KOPT-K1 (cell line): Measurements from ENCODE around the gene ZHX3.
"Not testable (repeated sequence)": the region's sequence is repeated elsewhere in the genome, so short reads cannot be mapped to it uniquely, and the experiment has no call there.

Experiments used
- H3K27ac ChIP-seq: fragments of 200-600 bp; sonication (generic); 2 replicates; pipeline ENCODE4 v1.5.1; 2016; ENCODE audit warnings: antibody characterized with exemption, mild to moderate bottlenecking, low read depth, low read length; ENCODE audit not compliant: poor library complexity, severe bottlenecking
- H3K36me3 ChIP-seq: fragments of 200-600 bp; sonication (generic); 2 replicates; pipeline ENCODE4 v1.5.1; 2017; ENCODE audit warnings: antibody characterized with exemption, mild to moderate bottlenecking, low read length, moderate library complexity; ENCODE audit not compliant: insufficient read depth
- H3K9me3 ChIP-seq: fragments of 200-600 bp; sonication (generic); 2 replicates; pipeline ENCODE4 v1.5.1; 2017; ENCODE audit warnings: antibody characterized with exemption, low read length, mild to moderate bottlenecking; ENCODE audit not compliant: insufficient read depth, poor library complexity, severe bottlenecking

ZHX3 gene

DNA sequence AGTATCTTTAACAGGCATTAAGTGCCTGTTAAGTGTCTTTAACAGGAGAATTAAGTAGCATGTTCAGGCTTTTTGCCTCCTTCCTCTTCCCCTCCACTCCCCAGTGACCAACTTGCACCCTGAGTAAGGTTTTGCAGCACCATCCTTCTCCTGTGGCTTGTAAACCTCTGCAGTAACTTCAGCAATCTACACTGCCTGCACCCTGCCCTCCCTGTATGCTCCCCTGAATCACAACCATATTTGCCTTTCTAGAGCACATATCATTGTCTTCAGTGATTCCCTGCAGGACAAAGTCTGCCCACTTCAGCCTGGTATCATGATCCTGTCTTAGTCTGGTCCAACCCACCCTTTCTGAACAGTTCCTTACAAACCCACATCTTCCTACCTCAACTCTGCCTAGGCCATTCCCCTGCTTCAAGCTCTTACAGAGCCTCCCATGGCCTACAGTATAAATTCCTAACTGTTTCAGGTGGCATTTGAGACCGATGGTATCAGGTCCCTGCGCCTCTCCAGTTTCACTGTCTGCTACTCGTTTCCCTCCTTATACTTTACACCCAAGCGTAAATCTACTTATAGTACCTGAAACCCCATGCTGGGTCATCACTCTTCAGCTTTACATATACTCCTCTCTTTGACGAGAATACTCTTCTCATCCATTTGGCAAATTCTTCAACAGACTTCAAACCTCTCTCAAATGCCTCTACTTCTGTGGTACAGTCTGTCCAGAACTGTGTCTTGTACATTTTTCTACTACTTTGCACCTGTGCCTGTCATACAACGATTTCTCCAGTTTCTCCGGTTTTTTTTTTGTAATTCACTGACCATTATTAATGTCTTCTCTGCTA, 69.8 kb downstream of the ZHX3 start:
- Histone ChIP-seq H3K27ac (no peak overlapping the region), H3K9me3 (no peaks in the 10 kb centered on the region), H3K36me3 (no peaks in the 10 kb centered on the region)

DNA sequence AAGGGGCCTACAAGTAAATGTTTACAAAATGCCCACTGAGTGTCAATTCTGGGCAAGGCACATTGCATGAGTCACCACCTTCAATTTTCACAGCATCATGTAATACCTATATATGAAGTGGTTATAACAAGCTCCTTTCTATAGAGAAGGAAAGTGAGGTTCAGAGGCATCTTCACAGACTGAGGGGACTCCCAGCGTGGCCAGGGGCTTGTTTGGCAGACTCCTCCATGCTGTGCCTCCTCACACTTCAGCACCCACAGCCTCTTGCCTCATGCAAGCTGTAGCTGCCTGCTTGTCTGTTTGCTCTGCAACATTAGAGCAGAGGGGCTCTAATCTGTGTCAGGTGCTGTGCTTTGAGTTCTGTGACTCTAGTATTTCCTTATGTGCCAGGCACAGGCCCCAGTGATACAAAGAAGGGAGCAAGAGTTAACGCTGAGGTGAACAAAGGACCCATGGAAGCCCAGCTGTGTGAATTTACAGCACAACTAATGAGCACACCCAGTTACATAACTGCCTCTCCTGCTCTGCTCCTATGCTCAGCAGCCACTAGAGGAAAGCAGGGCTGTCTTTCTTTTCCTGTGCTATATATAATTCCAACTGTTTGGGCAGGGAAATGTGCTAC, 72.3 kb downstream of the ZHX3 start:
- no peak overlapping the region for H3K27ac ChIP-seq
- H3K36me3 ChIP-seq: no peaks in the 10 kb centered on the region
- H3K9me3 ChIP-seq: no peaks in the 10 kb centered on the region

DNA sequence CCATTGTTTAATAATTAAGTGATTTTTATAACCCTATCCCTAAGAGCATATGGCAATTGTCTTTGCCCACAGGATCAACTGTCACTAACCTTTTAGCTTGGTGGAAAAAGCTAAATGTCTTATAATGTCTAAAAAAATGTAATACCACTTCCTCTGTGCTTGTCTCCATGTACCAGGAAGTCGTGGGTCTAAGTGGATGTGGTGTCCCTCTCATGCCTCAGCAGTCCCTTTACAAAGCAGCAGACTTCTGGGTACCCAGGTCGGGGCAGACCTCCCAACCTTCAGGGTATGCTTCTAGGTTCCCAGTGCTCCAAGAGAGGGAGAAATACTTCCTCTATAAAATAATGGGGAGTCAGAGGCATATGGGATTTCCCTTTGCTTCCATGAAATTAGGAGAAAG, 74.7 kb downstream of the ZHX3 start:
- Histone ChIP-seq H3K36me3 (no peaks in the 10 kb centered on the region), H3K27ac (peak overlapping the region; percentile 8)

DNA sequence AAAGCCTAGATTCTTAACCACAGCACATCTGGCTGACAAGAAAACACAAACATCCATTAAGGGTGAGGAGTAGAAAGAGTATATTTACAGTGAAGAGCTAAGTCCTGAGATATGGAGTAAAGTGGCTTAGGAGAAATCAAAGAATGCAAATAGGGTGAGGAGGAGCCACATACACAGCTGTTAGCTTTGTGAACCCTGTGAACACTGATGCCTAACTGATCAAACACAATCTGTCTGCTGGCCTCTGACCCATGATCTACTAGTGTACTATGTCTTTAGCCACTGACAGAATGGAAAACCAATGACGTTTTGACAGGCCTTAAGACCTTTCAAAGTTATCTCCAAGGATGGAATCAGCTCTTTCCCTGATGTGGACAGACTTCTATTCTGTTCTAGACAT, 75.2 kb downstream of the ZHX3 start:
- H3K36me3 ChIP-seq: no peaks in the 10 kb centered on the region
- H3K27ac ChIP-seq: peak overlapping the region; percentile 8
- H3K9me3 ChIP-seq: no peaks in the 10 kb centered on the region

More for the DNA sequence above, 74.7 kb downstream of the ZHX3 start:
- no peaks in the 10 kb centered on the region for H3K9me3 ChIP-seq

DNA sequence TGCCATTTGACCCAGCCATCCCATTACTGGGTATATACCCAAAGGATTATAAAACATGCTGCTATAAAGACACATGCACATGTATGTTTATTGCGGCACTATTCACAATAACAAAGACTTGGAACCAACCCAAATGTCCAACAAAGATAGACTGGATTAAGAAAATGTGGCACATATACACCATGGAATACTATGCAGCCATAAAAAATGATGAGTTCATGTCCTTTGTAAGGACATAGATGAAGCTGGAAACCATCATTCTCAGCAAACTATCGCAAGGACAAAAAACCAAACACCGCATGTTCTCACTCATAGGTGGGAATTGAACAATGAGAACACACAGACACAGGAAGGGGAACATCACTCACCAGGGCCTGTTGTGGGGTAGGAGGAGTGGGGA, 80.3 kb downstream of the ZHX3 start:
- not testable (repeated sequence) for H3K36me3 ChIP-seq, H3K9me3 ChIP-seq, H3K27ac ChIP-seq

DNA sequence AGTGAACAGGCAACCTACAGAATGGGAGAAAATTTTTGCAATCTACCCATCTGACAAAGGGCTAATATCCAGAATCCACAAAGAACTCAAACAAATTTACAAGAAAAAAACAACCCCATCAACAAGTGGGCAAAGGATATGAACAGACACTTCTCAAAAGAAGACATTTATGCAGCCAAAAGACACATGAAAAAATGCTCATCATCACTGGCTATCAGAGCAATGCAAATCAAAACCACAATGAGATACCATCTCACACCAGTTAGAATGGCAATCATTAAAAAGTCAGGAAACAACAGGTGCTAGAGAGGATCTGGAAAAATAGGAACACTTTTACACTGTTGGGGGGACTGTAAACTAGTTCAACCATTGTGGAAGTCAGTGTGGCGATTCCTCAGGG, 80.7 kb downstream of the ZHX3 start:
- H3K9me3 ChIP-seq, H3K27ac ChIP-seq, H3K36me3 ChIP-seq: not testable (repeated sequence)

DNA sequence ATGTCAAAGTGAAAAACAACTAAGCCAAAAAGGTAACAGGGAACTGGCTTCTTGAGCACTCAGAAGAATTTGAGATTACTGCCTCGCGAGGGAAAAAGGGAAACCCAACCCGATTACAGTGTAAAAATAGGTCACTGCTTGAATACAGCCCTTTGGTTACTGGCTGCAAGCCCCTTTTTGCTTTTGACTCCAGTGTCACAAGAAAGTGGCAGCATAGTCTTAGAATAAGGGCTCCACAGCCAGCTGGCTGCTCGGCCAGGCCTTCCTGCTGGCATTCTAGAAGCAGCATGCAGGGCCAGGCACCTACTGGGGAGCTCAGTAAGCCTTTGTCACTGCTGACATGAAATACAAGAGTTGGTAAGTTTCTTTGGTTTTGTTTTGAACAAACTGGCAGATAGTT, 83.0 kb downstream of the ZHX3 start:
- Histone ChIP-seq H3K27ac (no peak overlapping the region), H3K9me3 (no peaks in the 10 kb centered on the region), H3K36me3 (no peaks in the 10 kb centered on the region)

DNA sequence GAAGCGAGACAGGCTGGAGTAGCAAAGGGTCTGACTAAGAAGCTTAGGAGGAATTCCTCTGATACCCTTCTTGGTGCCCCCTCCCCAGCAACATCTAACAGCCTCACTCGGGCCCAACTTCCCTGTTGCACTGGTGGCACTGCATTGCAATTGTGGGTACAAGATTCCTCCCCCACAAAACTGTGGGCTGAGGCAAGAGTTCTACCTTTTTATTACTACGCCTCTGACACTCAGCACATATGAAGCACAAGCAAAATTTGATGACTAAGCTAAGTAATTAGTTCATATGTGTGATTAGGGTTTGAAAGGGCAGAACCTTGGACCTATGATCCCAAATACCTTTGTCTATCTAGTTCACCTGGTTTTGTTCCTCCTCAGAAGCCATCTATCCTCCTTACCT, 83.5 kb downstream of the ZHX3 start:
- H3K27ac ChIP-seq: no peak overlapping the region
- H3K36me3 ChIP-seq: no peaks in the 10 kb centered on the region

DNA sequence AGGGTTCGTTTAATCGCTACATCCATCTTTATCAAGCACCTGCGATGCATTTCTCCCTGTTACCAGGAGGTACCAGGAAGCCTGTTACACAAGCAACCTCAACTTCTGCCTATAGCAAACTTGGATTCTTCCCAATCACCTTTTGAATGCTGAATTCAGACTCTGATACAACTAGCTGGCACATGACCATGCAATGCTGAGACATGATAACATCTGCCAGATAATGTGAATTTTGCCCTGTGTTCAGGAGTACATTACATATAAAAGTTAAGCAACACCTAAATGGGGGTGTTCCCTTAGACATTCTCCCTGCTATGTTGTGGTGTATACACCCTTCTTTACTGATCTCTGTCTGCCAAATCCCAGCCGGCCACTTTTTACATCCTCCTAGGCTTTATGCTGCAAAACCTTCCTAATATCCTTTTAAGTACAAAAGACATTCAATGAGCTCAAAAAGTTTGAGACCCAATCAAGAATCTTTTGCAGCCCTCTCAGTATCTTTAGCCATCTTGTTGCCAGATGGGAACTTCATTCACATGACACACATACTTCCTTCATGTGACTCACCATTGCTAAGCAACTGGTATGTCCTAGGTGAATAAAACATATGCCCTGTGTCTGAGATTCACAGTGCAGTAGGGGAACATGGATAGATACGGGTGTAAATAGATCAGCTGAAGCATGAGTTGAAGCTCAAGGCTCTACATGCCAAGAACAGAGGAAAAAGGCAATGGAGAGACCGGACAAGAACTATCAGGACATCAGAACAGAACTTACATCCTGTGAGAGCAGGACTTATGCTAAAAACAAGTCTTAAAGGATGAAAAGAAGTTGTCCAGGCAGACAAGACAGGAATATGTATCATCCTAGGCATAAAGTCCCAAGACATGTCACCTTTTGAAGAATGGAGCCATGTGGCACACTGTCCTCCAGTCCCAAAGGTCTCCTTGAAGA, 84.3 kb downstream of the ZHX3 start:
- H3K9me3 ChIP-seq: no peaks in the 10 kb centered on the region
- no peaks in the 10 kb centered on the region for H3K36me3 ChIP-seq
- no peak overlapping the region for H3K27ac ChIP-seq

More for the DNA sequence above, 83.5 kb downstream of the ZHX3 start:
- no peaks in the 10 kb centered on the region for H3K9me3 ChIP-seq

DNA sequence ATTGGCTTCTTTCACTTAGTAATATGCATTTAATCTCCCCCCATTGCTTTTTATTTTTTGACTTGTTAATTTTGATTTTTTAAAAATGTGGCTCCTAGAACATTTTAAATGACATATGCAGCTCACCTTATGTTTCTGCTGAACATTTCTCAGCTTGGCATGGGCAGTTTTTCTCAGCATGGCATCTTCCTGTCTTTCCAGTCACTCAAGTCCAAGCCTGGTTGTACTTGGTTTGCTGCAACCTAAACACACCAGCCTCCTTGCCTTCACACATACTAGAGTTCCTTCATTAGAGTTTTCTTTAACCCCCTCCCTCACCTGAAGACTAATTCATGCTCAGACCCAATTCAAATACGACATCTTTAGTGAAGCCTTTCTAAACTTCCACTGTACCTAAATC, 86.4 kb downstream of the ZHX3 start:
- no peak overlapping the region for H3K27ac ChIP-seq
- no peaks in the 10 kb centered on the region for H3K9me3 ChIP-seq
- no peaks in the 10 kb centered on the region for H3K36me3 ChIP-seq

DNA sequence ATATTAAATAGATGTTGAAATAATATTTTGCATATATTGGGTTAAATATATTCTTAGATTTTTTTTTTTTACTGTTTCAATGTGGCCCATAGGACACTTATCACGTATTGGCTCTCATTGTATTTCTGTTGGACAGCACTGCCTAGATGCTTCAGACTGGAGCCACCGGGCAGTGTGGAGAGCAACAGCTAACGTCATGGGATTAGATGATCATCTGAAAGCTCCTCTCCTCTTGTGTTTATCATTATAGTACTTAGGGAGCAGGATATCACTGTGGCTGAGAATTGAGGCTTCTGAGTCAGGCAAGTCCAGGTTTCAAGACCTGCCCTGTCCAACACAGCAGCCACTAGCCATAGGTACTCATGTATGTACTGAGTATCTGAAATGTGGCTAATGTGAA, 87.4 kb downstream of the ZHX3 start:
- Histone ChIP-seq H3K36me3 (no peaks in the 10 kb centered on the region), H3K27ac (no peak overlapping the region), H3K9me3 (no peaks in the 10 kb centered on the region)

DNA sequence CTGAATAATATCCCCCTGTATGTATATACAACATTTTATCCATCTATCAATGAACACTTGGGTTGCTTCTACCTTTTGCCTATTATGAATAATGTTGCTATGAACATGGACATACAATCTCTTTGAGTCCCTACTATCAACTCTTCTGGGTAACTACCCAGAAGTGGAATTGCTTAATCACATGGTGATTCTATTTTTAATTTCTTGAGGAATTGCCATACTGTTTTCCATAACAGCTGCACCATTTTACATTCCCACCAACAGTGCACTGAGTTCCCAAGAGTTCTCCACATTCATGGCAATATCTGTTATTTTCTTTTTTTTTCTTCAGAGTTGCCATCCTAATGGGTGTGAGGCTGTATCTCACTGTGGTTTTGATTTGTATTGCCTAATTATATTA, 88.3 kb downstream of the ZHX3 start:
- H3K9me3 ChIP-seq: no peaks in the 10 kb centered on the region
- H3K36me3 ChIP-seq: no peaks in the 10 kb centered on the region
- no peak overlapping the region for H3K27ac ChIP-seq

DNA sequence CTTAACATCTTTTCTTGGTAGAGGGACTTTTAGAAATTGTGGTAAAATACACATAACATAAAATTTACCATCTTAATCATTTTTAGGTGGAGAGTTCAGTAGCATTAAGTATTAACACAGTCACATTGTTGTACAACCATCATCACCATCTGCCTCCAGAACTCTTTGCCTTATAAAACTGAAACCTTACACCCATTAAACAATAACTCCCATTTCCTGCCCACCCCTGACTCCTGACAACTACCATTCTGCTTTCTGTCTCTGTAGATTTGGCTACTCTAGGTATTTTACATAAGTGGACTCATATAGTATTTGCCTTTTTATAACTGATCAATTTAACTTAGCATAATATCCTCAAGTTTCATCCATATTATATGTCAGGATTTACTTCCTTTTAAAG, 88.7 kb downstream of the ZHX3 start:
- Histone ChIP-seq H3K27ac (no peak overlapping the region), H3K9me3 (no peaks in the 10 kb centered on the region), H3K36me3 (no peaks in the 10 kb centered on the region)

DNA sequence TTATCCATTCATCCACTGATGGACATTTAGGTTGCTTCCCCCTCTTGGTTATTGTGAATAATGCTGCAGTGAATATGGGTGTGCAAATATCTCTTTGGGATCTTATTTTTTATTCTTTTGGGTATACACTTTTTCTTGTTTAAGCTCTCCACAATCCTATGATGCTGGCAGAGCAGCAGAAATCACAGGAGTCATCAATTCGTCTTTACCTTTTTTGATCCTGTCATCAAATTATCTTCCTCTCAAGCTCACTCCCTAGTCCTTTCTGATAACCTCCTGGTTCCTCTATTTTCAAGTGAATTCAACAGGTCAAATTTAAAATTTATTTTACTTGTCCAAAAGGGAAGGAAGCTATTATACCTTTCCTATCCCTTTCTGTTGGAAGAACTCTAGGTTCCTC, 91.1 kb downstream of the ZHX3 start:
- Histone ChIP-seq H3K36me3 (no peaks in the 10 kb centered on the region), H3K9me3 (no peaks in the 10 kb centered on the region), H3K27ac (no peak overlapping the region)

DNA sequence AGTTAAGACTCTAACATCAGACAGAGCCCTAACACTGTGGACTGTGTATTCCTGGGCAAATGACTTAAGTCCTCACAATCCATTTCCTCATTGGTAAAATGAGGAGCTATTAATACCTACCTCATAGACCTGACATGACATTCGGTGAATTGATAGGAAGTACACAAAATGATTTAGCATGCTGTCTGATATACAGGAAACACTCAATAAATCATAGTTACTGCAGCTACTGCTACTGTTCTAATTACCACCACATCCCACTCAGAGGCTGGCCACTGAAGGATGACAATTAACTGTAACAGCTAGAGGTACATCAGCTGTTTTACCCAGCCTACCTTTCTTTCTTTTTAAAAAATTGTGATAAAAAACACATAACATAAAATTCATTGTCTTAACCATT, 92.4 kb downstream of the ZHX3 start:
- Histone ChIP-seq H3K9me3 (no peaks in the 10 kb centered on the region), H3K36me3 (no peaks in the 10 kb centered on the region), H3K27ac (no peak overlapping the region)
